Bronchial epithelial cell (primary cell): ENCODE results near the gene NRL. TPM values are rescaled to one million over a fixed set of nuclear protein-coding genes. Genes with fewer than 3 reads are reported as not detected.

ENCODE experiments used
- DNase-seq: peaks from one replicate; pipeline ENCODE4 v3.0.0-alpha.2; 2010; ENCODE audit warnings: low read depth
- FAIRE-seq: peaks from 2 replicates; lab custom pipeline; 2011; peaks lifted over from hg19 to GRCh38; lab: Jason Lieb, UNC
- H3K27me3 ChIP-seq: 2 replicates; pipeline ENCODE4 v1.5.1; 2011; ENCODE audit warnings: low read length; ENCODE audit not compliant: control insufficient read depth, insufficient read depth
- H3K36me3 ChIP-seq: 2 replicates; pipeline ENCODE4 v1.5.1; 2011; ENCODE audit warnings: low read length; ENCODE audit not compliant: control insufficient read depth, insufficient read depth
- H3K4me3 ChIP-seq: 2 replicates; pipeline ENCODE4 v1.5.1; 2011; ENCODE audit warnings: mild to moderate bottlenecking, low read depth, low read length, control low read depth
- total RNA-seq: library from RNA; depleted of rRNA; stranded (reverse); fragments of >200 nt; gene quantifications from 2 replicates; pipeline ENCODE4 v1.2.1, GENCODE V29; 2014
- TF ChIP-seq, protein P1 (sequence below): IDR thresholded peaks from 2 replicates; pipeline ENCODE4 v1.5.1; 2011; ENCODE audit warnings: mild to moderate bottlenecking, moderate library complexity, low read length, control low read depth, inconsistent platforms; ENCODE audit not compliant: insufficient read depth, severe bottlenecking

Gene NRL
- total RNA-seq, 1 donor from 2014 or later = 0.79 TPM

DNA sequence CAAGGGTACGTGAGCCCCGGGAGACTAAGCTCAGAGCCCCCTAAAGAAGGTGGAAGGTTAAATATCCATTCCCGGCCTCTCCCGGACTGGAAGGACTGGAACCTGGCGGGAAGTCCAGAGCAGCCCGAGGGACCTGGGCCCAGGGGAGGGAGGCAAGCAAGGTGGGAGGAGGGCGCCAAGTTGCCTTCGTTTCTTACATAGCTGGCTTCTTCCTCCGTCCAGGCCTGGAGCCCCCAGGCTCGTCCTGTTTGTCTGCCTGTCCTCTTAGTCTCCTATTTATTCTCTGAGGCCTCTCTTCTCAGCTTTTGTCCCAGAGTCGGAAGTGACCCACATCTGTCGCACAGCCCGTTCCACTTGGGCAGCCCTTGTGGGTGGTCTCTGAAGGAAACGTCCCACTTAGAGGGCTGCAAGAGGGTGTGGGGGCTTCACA lies 19.9 kb downstream of the NRL start:
- H3K27me3 ChIP-seq = no peaks in the 10 kb centered on the region
- DNase-seq = no peak
- H3K4me3 ChIP-seq = peak overlapping the region; percentile 94
- peaks cover 34% of the 10 kb centered on the region for H3K36me3 ChIP-seq
- TF ChIP-seq, protein P1, sequence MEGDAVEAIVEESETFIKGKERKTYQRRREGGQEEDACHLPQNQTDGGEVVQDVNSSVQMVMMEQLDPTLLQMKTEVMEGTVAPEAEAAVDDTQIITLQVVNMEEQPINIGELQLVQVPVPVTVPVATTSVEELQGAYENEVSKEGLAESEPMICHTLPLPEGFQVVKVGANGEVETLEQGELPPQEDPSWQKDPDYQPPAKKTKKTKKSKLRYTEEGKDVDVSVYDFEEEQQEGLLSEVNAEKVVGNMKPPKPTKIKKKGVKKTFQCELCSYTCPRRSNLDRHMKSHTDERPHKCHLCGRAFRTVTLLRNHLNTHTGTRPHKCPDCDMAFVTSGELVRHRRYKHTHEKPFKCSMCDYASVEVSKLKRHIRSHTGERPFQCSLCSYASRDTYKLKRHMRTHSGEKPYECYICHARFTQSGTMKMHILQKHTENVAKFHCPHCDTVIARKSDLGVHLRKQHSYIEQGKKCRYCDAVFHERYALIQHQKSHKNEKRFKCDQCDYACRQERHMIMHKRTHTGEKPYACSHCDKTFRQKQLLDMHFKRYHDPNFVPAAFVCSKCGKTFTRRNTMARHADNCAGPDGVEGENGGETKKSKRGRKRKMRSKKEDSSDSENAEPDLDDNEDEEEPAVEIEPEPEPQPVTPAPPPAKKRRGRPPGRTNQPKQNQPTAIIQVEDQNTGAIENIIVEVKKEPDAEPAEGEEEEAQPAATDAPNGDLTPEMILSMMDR = no peak
- FAIRE-seq = no peak

DNA sequence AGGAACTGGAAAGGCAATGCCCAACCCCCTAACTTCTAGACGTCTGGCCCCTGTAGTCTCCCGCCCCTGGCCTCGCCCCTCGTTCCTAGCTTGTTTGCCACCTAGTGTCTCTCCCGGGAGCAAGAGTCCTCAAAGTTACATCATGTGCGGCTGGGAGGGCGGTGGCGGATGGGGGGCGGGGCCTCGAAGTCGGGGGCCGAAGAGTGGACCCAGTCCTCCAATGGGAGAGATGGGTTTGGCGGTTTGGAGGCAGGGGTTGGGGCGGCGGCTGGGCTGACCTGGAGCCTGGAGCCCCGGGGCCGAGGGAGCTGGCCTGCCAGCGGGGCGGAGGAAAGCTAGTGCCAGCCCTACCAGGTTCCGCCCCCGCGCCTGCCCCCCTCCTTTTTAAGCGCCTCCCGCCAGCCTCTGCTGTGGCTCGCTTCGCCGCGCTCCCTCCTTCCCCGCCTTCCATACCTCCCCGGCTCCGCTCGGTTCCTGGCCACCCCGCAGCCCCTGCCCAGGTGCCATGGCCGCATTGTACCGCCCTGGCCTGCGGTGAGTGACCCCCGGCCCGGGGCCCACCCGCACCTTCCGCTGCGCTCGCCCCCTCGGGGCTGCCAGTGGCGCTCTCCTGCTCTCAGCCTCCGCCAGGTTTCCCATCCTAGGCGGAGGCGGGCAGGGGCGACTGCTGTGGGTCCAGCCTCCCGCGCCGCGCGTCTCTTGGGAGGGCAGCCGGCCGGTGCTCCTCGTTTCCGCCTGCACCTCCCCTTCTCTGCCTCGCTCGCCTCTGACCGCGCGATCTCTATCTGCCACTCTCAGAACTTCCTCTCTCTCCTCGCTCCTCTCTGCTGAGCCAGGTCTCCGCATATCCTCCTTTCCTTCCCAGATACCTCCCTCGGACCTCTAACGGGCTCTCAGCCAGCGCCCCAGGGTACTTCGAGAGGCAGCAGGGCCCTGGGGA lies 20.6 kb downstream of the NRL start, which contains the start of gene PCK2:
Gene PCK2 (plus strand): TSS at position 411 of the 940 bp plus-strand sequence. CDS start 95 bp downstream, at position 506.
- Histone ChIP-seq H3K4me3 (peak within 1 kb of the TSS; percentile 94), H3K27me3 (no peaks in the 10 kb centered on the region), H3K36me3 (peaks cover 27% of the 10 kb centered on the region)
- DNase-seq = peak; percentile 78
- TF ChIP-seq, protein P1 = peak; percentile 1
- no peak for FAIRE-seq

DNA sequence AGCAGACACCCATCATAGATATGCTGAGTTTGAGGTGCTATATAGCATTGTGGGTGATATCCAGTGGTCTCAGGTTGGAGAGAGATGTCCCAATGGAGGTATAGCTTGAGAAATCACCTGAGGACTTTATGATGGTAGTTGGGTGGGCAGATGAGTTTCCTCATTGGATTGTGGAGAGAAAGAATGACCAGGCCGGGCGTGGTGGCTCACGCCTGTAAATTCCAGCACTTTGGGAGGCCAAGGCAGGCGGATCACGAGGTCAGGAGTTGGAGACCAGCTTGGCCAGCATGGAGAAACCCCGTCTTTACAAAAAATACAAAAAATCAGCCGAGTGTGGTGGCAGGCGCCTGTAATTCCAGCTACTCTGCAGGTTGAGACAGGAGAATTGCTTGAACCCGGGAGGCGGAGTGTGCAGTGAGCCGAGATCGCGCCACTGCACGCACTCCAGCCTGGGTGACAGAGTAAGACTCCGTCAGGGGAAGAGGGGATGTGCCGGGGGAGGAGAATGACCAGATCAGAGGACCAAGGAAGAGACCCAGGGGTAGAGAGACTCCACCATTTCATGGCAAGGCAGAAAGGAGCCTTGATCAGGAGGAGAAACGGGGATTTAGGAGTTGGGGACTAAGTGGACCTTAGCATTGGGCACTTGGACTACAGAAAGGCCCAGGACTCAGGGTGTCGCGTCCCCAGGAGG lies 21.4 kb downstream of the NRL start:
- TF ChIP-seq, protein P1 = no peak
- H3K27me3 ChIP-seq = no peaks in the 10 kb centered on the region
- no peak overlapping the region for H3K4me3 ChIP-seq
- peaks cover 19% of the 10 kb centered on the region for H3K36me3 ChIP-seq
- DNase-seq (no peak), FAIRE-seq (no peak)

DNA sequence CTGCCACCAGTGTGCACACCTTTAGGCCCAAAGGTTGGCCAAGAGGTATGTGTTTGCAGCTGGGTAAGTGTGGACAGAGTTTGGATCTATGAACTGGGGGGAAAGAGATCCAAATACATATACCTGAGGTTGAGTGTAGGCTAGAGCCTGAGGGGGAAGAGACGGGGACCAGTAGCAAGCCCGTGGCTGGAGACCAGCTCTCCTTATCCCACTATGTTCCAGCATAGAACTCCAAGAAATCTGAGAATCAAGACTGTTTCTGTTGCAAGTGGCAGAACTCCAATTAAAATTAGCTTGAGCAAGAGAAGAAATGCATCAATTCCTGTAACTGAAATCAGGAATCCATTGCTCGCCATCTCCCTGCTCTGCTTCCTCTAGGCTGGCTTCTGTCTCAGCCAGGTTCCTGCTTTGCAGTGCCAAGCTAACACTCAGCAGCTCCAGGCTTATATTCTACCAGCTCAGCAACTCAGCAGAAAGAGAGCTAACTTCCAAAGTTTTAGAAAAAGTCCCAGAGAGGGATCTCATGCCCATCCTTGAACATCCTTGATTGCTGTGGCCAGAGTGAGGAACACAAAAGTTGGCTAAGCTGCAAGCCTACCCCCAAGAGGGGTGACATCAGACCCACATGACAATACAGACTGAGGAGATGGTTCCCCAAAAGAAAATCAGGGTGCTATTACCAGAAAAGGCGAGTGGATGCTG lies 22.1 kb downstream of the NRL start:
- DNase-seq = no peak
- H3K27me3 ChIP-seq = no peaks in the 10 kb centered on the region
- peaks cover 14% of the 10 kb centered on the region for H3K36me3 ChIP-seq
- FAIRE-seq = no peak
- TF ChIP-seq, protein P1 = no peak
- no peak overlapping the region for H3K4me3 ChIP-seq

DNA sequence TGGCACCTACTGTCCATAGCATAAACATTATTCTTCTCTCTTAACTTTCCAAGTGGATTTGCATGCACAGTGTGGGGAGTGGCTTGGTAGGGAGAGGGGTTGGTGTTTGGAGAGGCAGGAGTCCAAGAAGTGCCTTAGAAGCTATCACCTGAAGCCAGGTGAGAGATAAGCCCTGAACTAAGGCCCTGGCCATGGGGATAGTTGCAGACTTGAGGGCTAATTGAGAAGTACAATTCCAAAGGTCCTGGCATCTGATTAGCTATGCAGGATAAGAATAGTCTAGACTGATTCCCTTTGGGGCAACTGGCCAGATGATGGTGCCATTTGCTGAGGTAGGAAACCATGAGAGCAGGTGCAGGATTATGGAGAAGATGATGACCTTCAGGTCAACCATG lies 22.6 kb downstream of the NRL start:
- FAIRE-seq (no peak), DNase-seq (no peak)
- Histone ChIP-seq H3K4me3 (no peak overlapping the region), H3K27me3 (no peaks in the 10 kb centered on the region), H3K36me3 (peaks cover 14% of the 10 kb centered on the region)
- TF ChIP-seq, protein P1 = no peak
